Natural killer cell treated with Interleukin-12 subunit alpha and Interleukin-12 subunit beta and Interleukin-15 and Interleukin-18, amount 100 ng/mL, for 72 hours (primary cell): Measurements from ENCODE around the gene SBK3. TPM values are rescaled to one million over a fixed set of nuclear protein-coding genes. Genes with fewer than 3 reads are reported as not detected.

ENCODE experiments used
- ATAC-seq, 2 donors: fragments of 150-1000 bp; cut with Tn5 transposase in 1 of 2; sonication (Bioruptor Pico), chemical (Tn5 transposase) in 1 of 2; 2 replicates each; pipeline ENCODE4 v1.10.0; 2021
- DNase-seq: peaks from one replicate; pipeline ENCODE4 v3.0.0; 2022; ENCODE audit warnings: low spot score
- H3K27ac Mint-ChIP-seq, 2 donors: 1 replicate in 1 of 2; 2 replicates in 1 of 2; pipeline ENCODE4 v1.8.0; 2022; ENCODE audit warnings: mixed read lengths in 2 of 2, mild to moderate bottlenecking in 1 of 2, moderate library complexity in 1 of 2
- H3K27me3 Mint-ChIP-seq, 2 donors: 1 replicate in 1 of 2; 2 replicates in 1 of 2; pipeline ENCODE4 v1.8.0; 2022; ENCODE audit warnings: mixed read lengths in 2 of 2
- H3K36me3 Mint-ChIP-seq: one replicate; pipeline ENCODE4 v1.8.0; 2022; ENCODE audit warnings: mixed read lengths
- H3K4me1 Mint-ChIP-seq, 2 donors: 1 replicate in 1 of 2; 2 replicates in 1 of 2; pipeline ENCODE4 v1.8.0; 2022; ENCODE audit warnings: low read depth in 2 of 2, mixed read lengths in 2 of 2, mild to moderate bottlenecking in 1 of 2
- H3K4me3 Mint-ChIP-seq: one replicate; pipeline ENCODE4 v1.8.0; 2022; ENCODE audit warnings: mixed read lengths
- H3K9me3 Mint-ChIP-seq: 2 replicates; pipeline ENCODE4 v1.8.0; 2022; ENCODE audit warnings: mixed read lengths
- total RNA-seq, 2 donors: library from RNA; stranded (reverse); gene quantifications; one replicate each; pipeline ENCODE4 v1.2.3, GENCODE V29; 2022

Gene SBK3
- total RNA-seq, 2 donors from 2014 or later, result not detected

GRCh38 chr19:55528030-55528803 is 17.1 kb downstream of the SBK3 start:
- no peaks in the 10 kb centered on the region for H3K9me3 Mint-ChIP-seq
- no peaks in the 10 kb centered on the region for H3K4me1 Mint-ChIP-seq
- no peak overlapping the region for H3K4me3 Mint-ChIP-seq
- ATAC-seq (no peak), DNase-seq (no peak)
- no peak overlapping the region for H3K27ac Mint-ChIP-seq
- H3K27me3 Mint-ChIP-seq, result peaks cover 0 to 3% of the 10 kb centered on the region in 2 donors
- no peaks in the 10 kb centered on the region for H3K36me3 Mint-ChIP-seq

- ATAC-seq (no peak), DNase-seq (no peak)
- Mint-ChIP-seq H3K9me3 (no peaks in the 10 kb centered on the region), H3K4me1 (no peaks in the 10 kb centered on the region), H3K4me3 (no peak overlapping the region), H3K27me3 (peaks cover 0 to 3% of the 10 kb centered on the region in 2 donors), H3K27ac (no peak overlapping the region), H3K36me3 (no peaks in the 10 kb centered on the region)
These were observed 17.9 kb downstream of the SBK3 start for GRCh38 chr19:55527197-55528029.

DNA sequence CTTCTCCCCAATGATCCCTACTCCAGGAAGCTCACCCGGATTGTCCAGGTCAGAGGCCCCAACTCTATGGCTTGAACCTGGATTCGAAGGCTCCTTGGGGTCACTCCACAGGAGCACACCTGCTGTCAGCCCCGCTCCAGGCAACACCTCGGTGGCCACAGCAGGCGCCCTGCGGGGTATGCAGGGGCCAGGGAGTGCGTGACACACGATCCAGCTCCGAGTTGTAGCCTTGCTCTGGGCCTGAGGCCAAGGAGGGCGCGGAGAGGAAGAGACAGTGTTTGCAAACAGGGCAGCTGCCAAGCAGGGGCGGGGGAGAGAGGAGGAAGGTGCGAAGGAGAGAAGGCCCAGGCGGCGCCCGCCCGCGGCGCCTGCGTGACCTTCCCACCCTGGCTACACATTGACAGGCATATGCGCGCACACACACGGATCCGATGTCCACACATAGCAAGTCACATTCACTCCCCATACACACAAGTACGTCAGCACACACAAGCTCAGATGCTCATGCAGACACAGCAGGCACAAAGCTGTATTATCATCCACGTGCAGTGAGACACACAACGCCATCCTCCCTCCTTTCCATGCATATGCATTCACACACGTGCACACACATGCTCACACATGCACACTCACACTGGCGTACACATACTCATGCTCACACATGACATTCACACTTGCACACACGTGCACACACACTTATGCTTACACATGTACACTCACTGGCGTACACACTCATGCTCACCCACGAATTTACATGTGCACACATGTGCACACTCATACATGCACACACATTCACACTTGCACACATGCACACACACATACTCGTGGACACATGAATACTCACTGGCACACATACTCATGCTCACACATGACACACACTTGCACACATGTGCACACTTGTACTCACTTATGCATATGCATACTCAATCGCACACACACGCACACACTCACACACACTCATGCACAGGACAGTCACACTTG is 18.8 kb downstream of the SBK3 start:
- DNase-seq (no peak), ATAC-seq (peak; percentile 45 to 48)
- Mint-ChIP-seq H3K27ac (no peak overlapping the region), H3K4me1 (no peaks in the 10 kb centered on the region), H3K9me3 (no peaks in the 10 kb centered on the region), H3K27me3 (peaks cover 0 to 3% of the 10 kb centered on the region in 2 donors), H3K36me3 (no peaks in the 10 kb centered on the region), H3K4me3 (no peak overlapping the region)

DNA sequence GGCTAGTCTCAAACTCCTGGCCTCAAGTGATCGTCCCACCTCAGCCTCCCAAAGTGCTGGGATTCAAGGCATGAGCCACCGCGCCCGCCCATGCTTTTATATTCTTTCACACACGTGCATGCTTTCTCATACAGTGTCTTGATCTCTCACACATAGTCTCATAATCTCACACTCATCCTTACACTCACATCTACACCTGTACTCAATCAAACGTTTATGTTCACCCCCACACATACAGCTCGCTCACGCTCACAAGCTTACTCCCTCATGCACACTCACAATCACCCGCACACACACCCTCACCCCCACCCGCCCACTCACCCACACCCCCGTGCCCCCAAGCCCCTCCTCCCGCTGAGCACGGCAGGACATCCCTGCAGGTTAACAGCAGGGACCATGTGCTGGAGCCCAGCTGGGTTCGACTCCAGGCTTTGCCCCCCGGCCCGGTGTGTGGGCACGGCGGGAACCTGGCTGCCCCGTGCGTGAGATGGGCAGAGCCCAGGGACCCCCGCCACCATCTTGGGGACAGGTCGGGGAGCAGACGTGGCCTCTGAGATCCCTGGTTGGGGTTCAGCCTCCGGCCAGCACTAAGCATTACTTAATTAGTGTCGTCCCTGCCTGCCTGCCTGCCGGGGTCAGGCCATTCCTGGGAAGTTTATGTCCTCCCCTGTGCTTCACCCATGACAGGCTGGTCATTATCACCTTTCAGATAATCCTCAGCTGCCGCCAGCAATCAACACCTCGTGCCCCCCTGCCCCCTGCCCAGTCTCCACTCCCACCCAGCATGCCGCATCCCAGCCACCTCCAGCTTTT is 19.8 kb downstream of the SBK3 start:
- DNase-seq (no peak), ATAC-seq (no peak)
- Mint-ChIP-seq H3K9me3 (no peaks in the 10 kb centered on the region), H3K36me3 (no peaks in the 10 kb centered on the region), H3K27me3 (peaks cover 0 to 3% of the 10 kb centered on the region in 2 donors), H3K4me1 (no peaks in the 10 kb centered on the region), H3K27ac (no peak overlapping the region), H3K4me3 (no peak overlapping the region)

DNA sequence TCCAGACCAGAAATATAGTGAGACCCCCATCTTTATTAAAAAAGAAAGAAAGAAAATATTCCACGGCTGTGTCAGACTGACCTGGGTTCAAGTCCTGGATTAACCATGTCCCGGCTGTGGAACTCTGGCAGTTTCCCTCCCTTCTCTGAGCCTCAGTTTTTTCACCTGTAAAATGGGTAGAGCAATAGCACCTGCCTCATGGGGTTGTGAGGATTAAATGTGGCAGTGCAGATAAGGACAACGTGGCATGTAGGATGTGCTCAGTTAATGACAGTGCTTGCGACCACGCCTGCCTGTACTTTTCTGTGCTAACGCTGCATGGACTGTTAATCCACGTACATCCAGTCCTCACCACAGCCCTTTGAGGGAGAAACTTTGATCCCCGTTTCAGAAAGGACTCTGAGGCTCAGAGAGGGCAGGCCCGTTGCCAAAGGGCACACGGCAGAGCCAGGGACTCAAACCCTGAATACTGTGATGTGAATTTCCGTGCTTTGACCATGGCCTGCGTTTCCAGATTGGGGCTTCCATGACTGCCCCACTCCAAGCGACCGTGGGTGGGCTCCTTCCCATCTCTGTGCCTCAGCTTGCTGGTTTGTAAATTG is 24.6 kb downstream of the SBK3 start:
- no peak overlapping the region for H3K4me3 Mint-ChIP-seq

DNA sequence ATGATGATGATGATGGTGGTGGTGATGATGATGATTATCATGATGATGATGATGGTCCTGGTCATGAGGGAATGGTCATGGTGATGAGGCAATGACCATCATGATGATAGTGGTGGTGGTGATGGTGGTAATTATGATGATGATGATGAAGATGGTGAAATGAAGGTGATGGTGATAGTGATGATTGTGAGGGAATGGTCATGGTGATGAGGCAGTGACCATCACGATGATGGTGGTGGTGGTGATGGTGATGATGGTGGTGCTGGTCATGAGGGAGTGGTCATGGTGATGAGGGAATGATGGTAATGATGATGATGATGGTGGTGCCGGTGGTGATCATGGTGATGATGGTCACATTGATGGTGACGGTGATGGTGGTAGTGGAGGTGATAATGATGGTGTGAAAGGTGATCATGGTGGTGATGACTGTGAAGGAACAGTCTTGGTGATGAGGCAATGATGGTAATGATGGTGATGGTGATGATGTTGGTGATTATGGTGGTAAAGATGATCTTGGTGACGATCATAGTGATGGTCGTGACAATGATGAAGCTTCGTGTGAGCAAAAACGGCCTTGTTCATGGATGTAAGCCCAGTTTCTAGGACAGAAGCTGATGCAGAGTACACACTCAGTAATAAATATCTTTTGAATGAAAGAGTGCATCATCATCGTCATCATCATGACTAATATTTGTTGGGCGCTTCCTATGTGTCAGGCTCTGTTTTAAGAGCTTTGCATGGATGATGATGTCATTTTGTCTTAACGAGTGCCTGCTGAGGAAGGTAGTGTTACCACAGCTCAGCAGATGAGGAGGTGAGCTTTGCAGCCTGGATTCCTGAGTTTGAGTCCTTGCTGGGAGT is 25.7 kb downstream of the SBK3 start:
- H3K36me3 Mint-ChIP-seq, result no peaks in the 10 kb centered on the region
- H3K4me3 Mint-ChIP-seq, result no peak overlapping the region
- no peak for DNase-seq
- H3K4me1 Mint-ChIP-seq, result no peaks in the 10 kb centered on the region
- H3K9me3 Mint-ChIP-seq, result no peaks in the 10 kb centered on the region
- no peak for ATAC-seq
- no peaks in the 10 kb centered on the region for H3K27me3 Mint-ChIP-seq
- no peak overlapping the region for H3K27ac Mint-ChIP-seq

More for the DNA sequence above, 24.6 kb downstream of the SBK3 start:
- ATAC-seq, result no peak
- H3K27me3 Mint-ChIP-seq, result peaks cover 0 to 3% of the 10 kb centered on the region in 2 donors
- no peaks in the 10 kb centered on the region for H3K36me3 Mint-ChIP-seq
- no peak for DNase-seq
- no peaks in the 10 kb centered on the region for H3K9me3 Mint-ChIP-seq
- no peak overlapping the region for H3K27ac Mint-ChIP-seq
- no peaks in the 10 kb centered on the region for H3K4me1 Mint-ChIP-seq

GRCh38 chr19:55516878-55517620 is 28.3 kb downstream of the SBK3 start:
- Mint-ChIP-seq H3K36me3 (no peaks in the 10 kb centered on the region), H3K27me3 (peaks cover 4 to 8% of the 10 kb centered on the region in 2 donors), H3K4me3 (peak overlapping the region; percentile 53), H3K4me1 (no peaks in the 10 kb centered on the region), H3K9me3 (no peaks in the 10 kb centered on the region), H3K27ac (peak overlapping the region in 1 of 2 donors; percentile 44)
- ATAC-seq (peak; percentile 100), DNase-seq (peak; percentile 94)

DNA sequence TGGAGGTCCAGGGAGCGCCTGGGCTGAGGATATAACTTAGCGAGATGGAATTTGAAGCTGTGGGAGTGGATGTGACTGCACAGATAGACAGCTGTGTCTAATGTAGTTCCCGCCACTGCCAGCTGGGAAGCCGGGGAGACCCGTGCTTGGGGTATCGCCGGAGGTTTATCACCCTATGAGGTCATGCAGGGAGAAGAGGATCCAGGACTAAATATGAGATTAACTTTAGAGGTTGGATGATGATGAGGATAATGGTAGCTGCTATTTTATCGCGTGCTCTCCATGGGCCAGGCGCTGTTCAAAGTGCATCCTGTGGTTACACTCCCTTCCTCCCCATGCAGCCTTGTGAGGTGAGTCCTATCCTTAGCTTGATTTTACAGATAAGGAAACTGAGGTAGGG is 37.2 kb downstream of the SBK3 start:
- H3K27ac Mint-ChIP-seq, result no peak overlapping the region
- H3K4me1 Mint-ChIP-seq, result peaks cover 10 to 12% of the 10 kb centered on the region in 2 donors
- H3K9me3 Mint-ChIP-seq, result no peaks in the 10 kb centered on the region
- DNase-seq (no peak), ATAC-seq (no peak)
- H3K4me3 Mint-ChIP-seq, result no peak overlapping the region
- H3K36me3 Mint-ChIP-seq, result peaks cover 3% of the 10 kb centered on the region
- peaks cover 13 to 16% of the 10 kb centered on the region in 2 donors for H3K27me3 Mint-ChIP-seq

GRCh38 chr19:55504981-55505380 is 40.4 kb downstream of the SBK3 start:
- ATAC-seq, result no peak

GRCh38 chr19:55504252-55504603 is 41.1 kb downstream of the SBK3 start:
- DNase-seq (no peak), ATAC-seq (no peak)
- Mint-ChIP-seq H3K4me3 (peak overlapping the region; percentile 82), H3K27ac (peak overlapping the region; percentile 40 to 74), H3K9me3 (no peaks in the 10 kb centered on the region), H3K4me1 (peaks cover 21 to 29% of the 10 kb centered on the region in 2 donors), H3K36me3 (peaks cover 4% of the 10 kb centered on the region), H3K27me3 (peaks cover 0 to 8% of the 10 kb centered on the region in 2 donors)

More at GRCh38 chr19:55504981-55505380, 40.4 kb downstream of the SBK3 start:
- H3K27ac Mint-ChIP-seq, result no peak overlapping the region
- no peak for DNase-seq
- H3K36me3 Mint-ChIP-seq, result peaks cover 4% of the 10 kb centered on the region
- H3K4me1 Mint-ChIP-seq, result peaks cover 21 to 29% of the 10 kb centered on the region in 2 donors
- H3K27me3 Mint-ChIP-seq, result peaks cover 0 to 9% of the 10 kb centered on the region in 2 donors
- no peak overlapping the region for H3K4me3 Mint-ChIP-seq
- no peaks in the 10 kb centered on the region for H3K9me3 Mint-ChIP-seq

- DNase-seq (peak; percentile 93), ATAC-seq (peak; percentile 95 to 97)
- peak overlapping the region; percentile 82 for H3K4me3 Mint-ChIP-seq
- H3K27me3 Mint-ChIP-seq, result peaks cover 0 to 7% of the 10 kb centered on the region in 2 donors
- no peaks in the 10 kb centered on the region for H3K9me3 Mint-ChIP-seq
- peaks cover 4% of the 10 kb centered on the region for H3K36me3 Mint-ChIP-seq
- H3K27ac Mint-ChIP-seq, result peak overlapping the region; percentile 40 to 74
- peaks cover 21 to 29% of the 10 kb centered on the region in 2 donors for H3K4me1 Mint-ChIP-seq
These were observed 41.7 kb downstream of the SBK3 start for GRCh38 chr19:55503502-55504251.
